ENCODE data around the gene WNT10A.

The WNT10A gene

DNA sequence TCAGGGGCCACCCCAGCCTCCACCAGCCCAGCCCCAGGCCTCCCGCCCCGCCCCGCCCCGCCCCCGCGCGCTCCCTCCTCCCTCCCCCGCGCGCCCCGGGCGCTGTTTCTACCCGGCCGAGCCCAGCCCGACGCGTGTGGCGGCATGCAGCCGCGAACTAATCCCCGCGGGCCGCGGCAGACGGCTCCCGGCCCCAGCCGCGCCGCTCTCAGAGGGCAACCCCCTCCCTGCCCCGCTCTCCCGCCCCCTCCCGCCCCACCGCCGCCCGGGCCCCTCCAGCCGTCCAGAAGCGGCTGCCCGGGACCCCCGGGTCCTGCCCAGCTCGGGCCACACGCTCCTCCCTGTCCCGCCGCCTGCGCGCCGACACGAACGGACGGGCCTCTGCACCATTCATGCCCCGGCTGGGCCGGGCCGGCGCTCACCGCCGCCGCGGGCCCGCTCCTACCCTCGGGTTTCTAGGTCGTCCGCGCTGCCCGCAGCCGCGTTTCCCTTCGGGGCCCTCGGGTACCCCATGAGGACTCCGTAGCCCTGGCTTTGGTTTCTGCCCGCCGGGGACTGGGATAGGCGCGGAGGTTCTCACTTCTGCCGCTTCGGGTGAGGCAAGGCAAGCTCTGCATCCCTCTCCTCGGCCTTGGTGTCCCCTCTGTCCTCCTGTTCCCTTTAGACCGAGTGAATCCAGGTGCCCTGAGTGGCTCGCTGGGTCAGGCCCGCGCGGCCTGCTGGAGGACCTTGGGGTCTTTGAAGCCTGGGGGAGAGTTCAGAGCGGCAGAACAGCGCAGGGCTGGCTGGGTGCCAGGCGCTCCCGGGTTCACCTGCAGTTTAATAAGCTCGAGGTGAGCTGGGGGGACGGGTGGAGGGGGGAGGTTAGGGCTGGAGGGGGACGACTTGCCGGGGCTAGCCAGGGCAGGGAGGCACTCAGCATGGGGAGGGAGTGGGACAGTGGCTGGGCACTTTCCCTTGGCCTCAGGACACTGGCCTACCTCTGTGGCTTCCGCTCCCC lies 3.1 kb downstream of the WNT10A start:
- TF ChIP-seq EZH2 (IDR thresholded peaks at IDR 0.05; ENCODE audit: borderline replicate concordance, low read length), result no peak
- TF ChIP-seq, protein P1, sequence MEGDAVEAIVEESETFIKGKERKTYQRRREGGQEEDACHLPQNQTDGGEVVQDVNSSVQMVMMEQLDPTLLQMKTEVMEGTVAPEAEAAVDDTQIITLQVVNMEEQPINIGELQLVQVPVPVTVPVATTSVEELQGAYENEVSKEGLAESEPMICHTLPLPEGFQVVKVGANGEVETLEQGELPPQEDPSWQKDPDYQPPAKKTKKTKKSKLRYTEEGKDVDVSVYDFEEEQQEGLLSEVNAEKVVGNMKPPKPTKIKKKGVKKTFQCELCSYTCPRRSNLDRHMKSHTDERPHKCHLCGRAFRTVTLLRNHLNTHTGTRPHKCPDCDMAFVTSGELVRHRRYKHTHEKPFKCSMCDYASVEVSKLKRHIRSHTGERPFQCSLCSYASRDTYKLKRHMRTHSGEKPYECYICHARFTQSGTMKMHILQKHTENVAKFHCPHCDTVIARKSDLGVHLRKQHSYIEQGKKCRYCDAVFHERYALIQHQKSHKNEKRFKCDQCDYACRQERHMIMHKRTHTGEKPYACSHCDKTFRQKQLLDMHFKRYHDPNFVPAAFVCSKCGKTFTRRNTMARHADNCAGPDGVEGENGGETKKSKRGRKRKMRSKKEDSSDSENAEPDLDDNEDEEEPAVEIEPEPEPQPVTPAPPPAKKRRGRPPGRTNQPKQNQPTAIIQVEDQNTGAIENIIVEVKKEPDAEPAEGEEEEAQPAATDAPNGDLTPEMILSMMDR (IDR thresholded peaks at IDR 0.05; ENCODE audit: low read length), result no peak
- no peaks in the 10 kb centered on the region for H3F3A ChIP-seq (ENCODE audit: insufficient read depth, low read length)
- no peaks in the 10 kb centered on the region for H3K9me2 ChIP-seq (ENCODE audit: low read depth, low read length)
- H3K79me2 ChIP-seq (ENCODE audit: insufficient read depth, low read length), result no peaks in the 10 kb centered on the region
- peak overlapping the region; percentile 67; the same call in 1 of the 2 replicates for H3K9ac ChIP-seq (ENCODE audit: low read length)
- H3K4me1 ChIP-seq (ENCODE audit: insufficient read depth, low read length, severe bottlenecking), result peaks cover 81% of the 10 kb centered on the region
- H3K4me3 ChIP-seq (ENCODE audit: low read depth, low read length, poor library complexity, severe bottlenecking), result peak overlapping the region; percentile 59
- peak overlapping the region; percentile 78 for H3K4me2 ChIP-seq (ENCODE audit: low read length)
- H3K9me3 ChIP-seq (ENCODE audit: low read length), result no peaks in the 10 kb centered on the region
- H3K27me3 ChIP-seq (ENCODE audit: insufficient read depth, low read length), result no peaks in the 10 kb centered on the region
- H3K27ac ChIP-seq (ENCODE audit: low read depth, low read length, poor library complexity, severe bottlenecking), result peak overlapping the region; percentile 89
- no peaks in the 10 kb centered on the region for H4K20me1 ChIP-seq (ENCODE audit: insufficient read depth, low read length)
- H2AFZ ChIP-seq (ENCODE audit: low read length), result no peak overlapping the region
- no peaks in the 10 kb centered on the region; the same call in 1 of the 2 replicates for H3K36me3 ChIP-seq (ENCODE audit: insufficient read depth, low read length)

DNA sequence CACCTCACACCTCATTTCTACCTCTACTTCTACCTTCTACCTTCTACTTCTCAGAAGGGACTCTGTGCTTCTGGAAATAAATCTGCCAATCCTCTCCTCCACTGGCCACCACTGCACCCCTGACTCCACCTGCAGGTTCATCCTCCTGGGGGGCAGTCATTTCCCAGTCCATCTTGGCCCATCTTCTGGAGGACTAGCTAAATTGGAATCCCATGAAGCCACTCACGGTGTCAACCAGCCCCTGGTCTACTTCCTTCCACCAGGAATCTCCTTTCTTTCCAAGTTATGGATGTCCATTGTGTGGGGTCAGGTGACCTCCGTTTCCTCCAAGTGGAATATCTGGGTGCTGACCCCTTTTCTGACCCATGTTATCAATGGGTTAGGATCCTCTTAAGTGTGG lies 3.9 kb downstream of the WNT10A start:
- no peak for TF ChIP-seq EZH2 (IDR thresholded peaks at IDR 0.05; ENCODE audit: borderline replicate concordance, low read length)
- TF ChIP-seq, protein P1 (IDR thresholded peaks at IDR 0.05; ENCODE audit: low read length), result no peak
- H3K36me3 ChIP-seq (ENCODE audit: insufficient read depth, low read length), result no peaks in the 10 kb centered on the region; the same call in 1 of the 2 replicates
- peak overlapping the region; percentile 59 for H3K4me3 ChIP-seq (ENCODE audit: low read depth, low read length, poor library complexity, severe bottlenecking)
- H3K9me3 ChIP-seq (ENCODE audit: low read length), result no peaks in the 10 kb centered on the region
- H3K4me1 ChIP-seq (ENCODE audit: insufficient read depth, low read length, severe bottlenecking), result peaks cover 73% of the 10 kb centered on the region
- no peaks in the 10 kb centered on the region for H3K9me2 ChIP-seq (ENCODE audit: low read depth, low read length)
- peak overlapping the region; percentile 78; the same call in 1 of the 2 replicates for H3K4me2 ChIP-seq (ENCODE audit: low read length)
- no peaks in the 10 kb centered on the region for H3F3A ChIP-seq (ENCODE audit: insufficient read depth, low read length)
- H3K27ac ChIP-seq (ENCODE audit: low read depth, low read length, poor library complexity, severe bottlenecking), result peak overlapping the region; percentile 73
- H4K20me1 ChIP-seq (ENCODE audit: insufficient read depth, low read length), result no peaks in the 10 kb centered on the region
- no peak overlapping the region; the same call in 1 of the 2 replicates for H3K9ac ChIP-seq (ENCODE audit: low read length)
- H2AFZ ChIP-seq (ENCODE audit: low read length), result no peak overlapping the region
- no peaks in the 10 kb centered on the region for H3K27me3 ChIP-seq (ENCODE audit: insufficient read depth, low read length)
- H3K79me2 ChIP-seq (ENCODE audit: insufficient read depth, low read length), result no peaks in the 10 kb centered on the region

DNA sequence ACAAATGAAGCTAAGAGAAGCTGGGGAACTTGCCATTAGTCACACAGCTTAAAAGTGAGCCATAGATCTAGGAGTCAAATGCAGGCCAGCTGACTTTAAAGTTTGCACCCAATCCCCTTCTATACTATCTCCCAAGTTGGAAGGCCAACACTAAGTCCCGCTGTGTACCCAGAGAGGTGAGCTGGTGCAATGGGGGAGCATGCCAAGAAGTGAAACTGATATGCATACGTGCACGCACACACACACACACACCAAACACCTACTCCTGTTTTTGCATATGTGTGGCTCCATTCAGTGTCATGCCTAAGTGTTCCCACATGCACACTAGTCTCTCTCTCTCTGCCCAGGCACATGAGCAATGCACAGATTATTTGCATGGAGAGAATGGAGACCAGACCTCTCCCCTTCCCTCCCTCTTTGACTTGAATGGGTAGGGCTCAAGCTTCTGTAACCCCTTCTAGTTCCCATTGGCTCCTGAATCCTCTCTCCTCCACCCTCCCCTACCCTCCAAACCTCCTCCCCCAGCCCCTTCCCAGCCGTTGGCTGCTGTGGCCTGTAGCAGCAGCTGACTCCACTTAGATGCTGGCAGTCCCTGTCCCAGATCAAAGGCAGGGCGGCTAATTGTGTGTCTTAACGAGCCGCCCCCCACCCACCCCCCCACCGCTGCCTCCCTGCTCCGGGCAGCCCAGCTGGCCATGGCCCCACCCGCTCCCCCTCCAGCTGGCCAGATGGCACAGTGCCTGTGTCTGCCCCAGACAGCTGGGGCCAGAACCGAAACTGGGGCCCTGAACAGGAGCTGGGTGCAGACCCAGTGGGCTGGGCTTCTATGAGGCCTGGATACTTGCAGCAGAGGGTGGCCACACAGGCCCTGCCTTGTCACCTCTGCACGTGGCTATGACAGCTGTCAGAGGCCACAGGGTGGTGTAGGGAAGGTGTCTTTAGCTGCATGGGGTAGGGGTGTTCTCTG lies 5.6 kb downstream of the WNT10A start:
- peaks cover 57% of the 10 kb centered on the region for H3K4me1 ChIP-seq (ENCODE audit: insufficient read depth, low read length, severe bottlenecking)
- no peak overlapping the region for H2AFZ ChIP-seq (ENCODE audit: low read length)
- no peaks in the 10 kb centered on the region for H3K79me2 ChIP-seq (ENCODE audit: insufficient read depth, low read length)
- peak overlapping the region; percentile 26; the same call in 1 of the 2 replicates for H3K4me2 ChIP-seq (ENCODE audit: low read length)
- TF ChIP-seq, protein P1 (IDR thresholded peaks at IDR 0.05; ENCODE audit: low read length), result no peak
- TF ChIP-seq EZH2 (IDR thresholded peaks at IDR 0.05; ENCODE audit: borderline replicate concordance, low read length), result no peak
- peaks cover 7% of the 10 kb centered on the region; the same call in 1 of the 2 replicates for H3K36me3 ChIP-seq (ENCODE audit: insufficient read depth, low read length)
- no peak overlapping the region for H3K4me3 ChIP-seq (ENCODE audit: low read depth, low read length, poor library complexity, severe bottlenecking)
- no peaks in the 10 kb centered on the region for H3K9me2 ChIP-seq (ENCODE audit: low read depth, low read length)
- no peaks in the 10 kb centered on the region for H3K27me3 ChIP-seq (ENCODE audit: insufficient read depth, low read length)
- no peaks in the 10 kb centered on the region for H3K9me3 ChIP-seq (ENCODE audit: low read length)
- H3F3A ChIP-seq (ENCODE audit: insufficient read depth, low read length), result no peaks in the 10 kb centered on the region
- H4K20me1 ChIP-seq (ENCODE audit: insufficient read depth, low read length), result no peaks in the 10 kb centered on the region
- peak overlapping the region; percentile 73 for H3K27ac ChIP-seq (ENCODE audit: low read depth, low read length, poor library complexity, severe bottlenecking)
- H3K9ac ChIP-seq (ENCODE audit: low read length), result no peak overlapping the region; the same call in 1 of the 2 replicates
